ENCODE measurements around the gene CFAP97D2.

CFAP97D2 gene

DNA sequence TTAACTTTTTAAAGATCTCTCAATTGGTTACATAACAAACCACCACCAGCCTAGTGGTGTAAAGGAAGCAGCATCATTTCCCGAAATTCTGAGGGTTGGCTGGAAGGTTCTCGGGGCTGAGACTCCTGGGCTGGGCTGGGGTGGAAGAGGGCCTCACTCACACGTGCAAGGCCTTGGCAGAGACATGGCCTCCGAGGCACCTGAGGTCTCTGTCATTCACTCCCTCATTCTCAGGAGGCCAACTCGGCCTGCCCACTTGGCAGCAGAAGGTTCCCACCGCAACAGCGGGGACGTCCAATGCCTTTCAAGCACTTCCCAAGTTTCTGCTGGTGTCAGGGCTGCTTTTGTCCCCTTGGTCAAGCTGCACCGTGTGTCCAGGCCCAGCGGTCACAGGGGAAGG is 28.0 kb upstream of the CFAP97D2 start:
- TF ChIP-seq, protein P1, sequence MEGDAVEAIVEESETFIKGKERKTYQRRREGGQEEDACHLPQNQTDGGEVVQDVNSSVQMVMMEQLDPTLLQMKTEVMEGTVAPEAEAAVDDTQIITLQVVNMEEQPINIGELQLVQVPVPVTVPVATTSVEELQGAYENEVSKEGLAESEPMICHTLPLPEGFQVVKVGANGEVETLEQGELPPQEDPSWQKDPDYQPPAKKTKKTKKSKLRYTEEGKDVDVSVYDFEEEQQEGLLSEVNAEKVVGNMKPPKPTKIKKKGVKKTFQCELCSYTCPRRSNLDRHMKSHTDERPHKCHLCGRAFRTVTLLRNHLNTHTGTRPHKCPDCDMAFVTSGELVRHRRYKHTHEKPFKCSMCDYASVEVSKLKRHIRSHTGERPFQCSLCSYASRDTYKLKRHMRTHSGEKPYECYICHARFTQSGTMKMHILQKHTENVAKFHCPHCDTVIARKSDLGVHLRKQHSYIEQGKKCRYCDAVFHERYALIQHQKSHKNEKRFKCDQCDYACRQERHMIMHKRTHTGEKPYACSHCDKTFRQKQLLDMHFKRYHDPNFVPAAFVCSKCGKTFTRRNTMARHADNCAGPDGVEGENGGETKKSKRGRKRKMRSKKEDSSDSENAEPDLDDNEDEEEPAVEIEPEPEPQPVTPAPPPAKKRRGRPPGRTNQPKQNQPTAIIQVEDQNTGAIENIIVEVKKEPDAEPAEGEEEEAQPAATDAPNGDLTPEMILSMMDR (IDR thresholded peaks at IDR 0.05; ENCODE audit: low read depth, low read length, missing control alignments), result no peak
- no peak for DNase-seq (ENCODE audit: extremely low read depth, low read depth)
- no peak overlapping the region for H3K4me3 ChIP-seq (replicated peaks; ENCODE audit: low read depth, low read length)

GRCh38 chr13:114151565-114152284 is 27.3 kb upstream of the CFAP97D2 start:
- TF ChIP-seq, protein P1 (IDR thresholded peaks at IDR 0.05; ENCODE audit: low read depth, low read length, missing control alignments), result no peak
- DNase-seq (ENCODE audit: extremely low read depth, low read depth), result no peak
- H3K4me3 ChIP-seq (replicated peaks; ENCODE audit: low read depth, low read length), result no peak overlapping the region

DNA sequence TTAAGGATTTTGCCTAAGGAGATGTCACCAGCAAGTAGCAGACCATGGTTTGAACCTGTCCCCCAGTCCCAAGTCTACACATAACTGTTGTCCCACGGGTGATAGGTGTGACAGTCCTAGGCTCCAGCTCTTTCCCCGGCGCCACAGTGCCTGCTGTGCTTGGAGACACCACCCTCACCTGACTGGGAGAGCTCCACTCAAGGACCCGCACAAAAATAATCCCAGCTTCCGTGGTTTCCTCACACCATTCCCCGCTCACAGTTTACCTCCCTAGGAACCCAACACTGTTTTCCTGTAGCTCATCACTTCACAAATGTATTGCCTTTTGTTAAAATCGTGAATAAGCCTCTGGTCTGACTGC is 26.8 kb upstream of the CFAP97D2 start:
- H3K4me3 ChIP-seq (replicated peaks; ENCODE audit: low read depth, low read length), result no peak overlapping the region
- TF ChIP-seq, protein P1 (IDR thresholded peaks at IDR 0.05; ENCODE audit: low read depth, low read length, missing control alignments), result no peak
- no peak for DNase-seq (ENCODE audit: extremely low read depth, low read depth)

DNA sequence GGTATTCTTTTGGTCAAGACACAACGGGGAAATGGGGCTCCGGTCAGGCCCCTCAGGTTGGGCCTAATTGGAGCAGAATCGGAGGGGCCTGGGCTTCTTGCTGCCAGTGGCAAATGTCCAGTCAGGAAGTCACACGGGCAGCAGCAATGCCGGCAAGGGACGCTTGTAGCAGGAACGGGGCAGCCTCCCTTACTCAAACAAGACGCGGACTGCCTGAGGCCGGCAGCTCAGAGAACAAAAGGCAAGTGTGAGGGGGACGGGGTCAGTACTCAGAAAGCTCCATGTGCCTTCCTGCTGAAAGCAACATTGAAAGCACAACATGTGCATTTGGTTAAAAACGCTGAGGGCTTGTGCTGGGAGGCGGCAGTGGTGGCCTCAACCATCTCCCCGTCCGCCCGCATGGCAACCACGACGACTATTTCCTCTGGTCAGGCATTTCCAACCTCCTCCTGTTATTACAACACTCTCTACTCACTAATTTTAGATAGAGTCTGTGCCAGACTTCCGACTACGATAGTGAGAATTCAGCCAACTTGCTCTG is 26.2 kb upstream of the CFAP97D2 start:
- no peak overlapping the region for H3K4me3 ChIP-seq (replicated peaks; ENCODE audit: low read depth, low read length)
- DNase-seq (ENCODE audit: extremely low read depth, low read depth), result no peak
- TF ChIP-seq, protein P1 (IDR thresholded peaks at IDR 0.05; ENCODE audit: low read depth, low read length, missing control alignments), result no peak

DNA sequence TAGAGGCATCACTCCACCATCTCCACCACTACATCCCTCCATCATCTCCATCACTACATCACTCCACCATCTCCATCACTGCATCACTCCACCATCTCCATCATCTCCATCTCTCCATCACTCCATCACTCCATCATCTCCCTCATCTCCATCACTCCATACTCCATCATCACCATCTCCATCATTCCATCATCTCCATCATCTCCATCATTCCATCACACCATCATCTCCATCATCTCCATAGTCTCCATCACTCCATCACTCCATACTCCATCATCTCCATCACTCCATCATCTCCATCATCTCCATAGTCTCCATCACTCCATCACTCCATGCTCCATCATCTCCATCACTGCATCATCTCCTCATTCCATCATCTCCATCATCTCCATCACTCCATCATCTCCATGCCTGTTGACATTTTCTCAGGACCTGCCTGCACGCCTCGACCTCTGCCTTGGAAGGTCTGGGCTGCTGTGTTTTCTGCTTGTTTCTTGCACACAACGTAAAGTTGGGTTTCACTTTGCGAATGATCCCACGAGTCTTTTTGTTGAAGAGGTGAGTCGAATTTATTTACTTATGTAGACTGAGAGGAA is 25.5 kb upstream of the CFAP97D2 start:
- TF ChIP-seq, protein P1 (IDR thresholded peaks at IDR 0.05; ENCODE audit: low read depth, low read length, missing control alignments), result no peak
- no peak overlapping the region for H3K4me3 ChIP-seq (replicated peaks; ENCODE audit: low read depth, low read length)
- no peak for DNase-seq (ENCODE audit: extremely low read depth, low read depth)

GRCh38 chr13:114154476-114154875 is 24.6 kb upstream of the CFAP97D2 start:
- TF ChIP-seq, protein P1 (IDR thresholded peaks at IDR 0.05; ENCODE audit: low read depth, low read length, missing control alignments), result no peak
- H3K4me3 ChIP-seq (replicated peaks; ENCODE audit: low read depth, low read length), result no peak overlapping the region
- no peak for DNase-seq (ENCODE audit: extremely low read depth, low read depth)
